GM18505 (cell line): ENCODE data around the gene NOL7.

Source experiments
- ATAC-seq: cut with Tn5 transposase; IDR thresholded peaks from one replicate; pipeline ENCODE4 v1.9.1; 2021; ENCODE audit not compliant: unreplicated experiment
- POLR2A ChIP-seq: IDR thresholded peaks from 4 replicates; pipeline ENCODE4 v1.6.1; 2011; ENCODE audit warnings: borderline replicate concordance; ENCODE audit not compliant: insufficient read depth, insufficient read length; ENCODE audit errors: extremely low read depth

Gene NOL7

GRCh38 chr6:13614926-13615791 lies at the start of gene NOL7:
NOL7 (plus strand) TSS chr6:13615335; CDS start chr6:13615359, 24 bp downstream.
- peak; percentile 89 for ATAC-seq
- peak; percentile 94 for TF ChIP-seq POLR2A

GRCh38 chr6:13565921-13566320 lies 49.2 kb upstream of the NOL7 start:
- TF ChIP-seq POLR2A: no peak
- ATAC-seq: no peak

GRCh38 chr6:13566500-13566899 lies 48.6 kb upstream of the NOL7 start:
- no peak for ATAC-seq
- TF ChIP-seq POLR2A: no peak

- no peak for ATAC-seq
- TF ChIP-seq POLR2A: no peak
Observed at GRCh38 chr6:13568970-13569369, 46.2 kb upstream of the NOL7 start.

GRCh38 chr6:13572240-13572639 lies 42.9 kb upstream of the NOL7 start:
- no peak for ATAC-seq
- no peak for TF ChIP-seq POLR2A

GRCh38 chr6:13572951-13573654 lies 42.0 kb upstream of the NOL7 start:
- ATAC-seq: no peak
- no peak for TF ChIP-seq POLR2A

GRCh38 chr6:13573669-13574110 lies 41.4 kb upstream of the NOL7 start:
- no peak for TF ChIP-seq POLR2A
- ATAC-seq: no peak

- ATAC-seq: peak; percentile 80
- no peak for TF ChIP-seq POLR2A
Observed at GRCh38 chr6:13574149-13574570, 41.0 kb upstream of the NOL7 start.

- peak; percentile 57 for ATAC-seq
Observed at GRCh38 chr6:13574571-13575376, 40.4 kb upstream of the NOL7 start, which contains the start of gene SIRT5. SIRT5 (plus strand) TSS chr6:13574601; CDS start chr6:13584111, 9,510 bp downstream.

GRCh38 chr6:13575377-13575775 lies 39.8 kb upstream of the NOL7 start:
- ATAC-seq: no peak
- TF ChIP-seq POLR2A: no peak

More at GRCh38 chr6:13574571-13575376, 40.4 kb upstream of the NOL7 start, which contains the start of gene SIRT5:
- TF ChIP-seq POLR2A: peak; percentile 72

- ATAC-seq: no peak
- TF ChIP-seq POLR2A: no peak
Observed at GRCh38 chr6:13576017-13576416, 39.1 kb upstream of the NOL7 start.

- TF ChIP-seq POLR2A: no peak
Observed at GRCh38 chr6:13577926-13578325, 37.2 kb upstream of the NOL7 start.

GRCh38 chr6:13579911-13580310 lies 35.2 kb upstream of the NOL7 start:
- no peak for TF ChIP-seq POLR2A
- no peak for ATAC-seq

More at GRCh38 chr6:13577926-13578325, 37.2 kb upstream of the NOL7 start:
- ATAC-seq: no peak
